H9 (cell line): ENCODE results near the gene ZNF451. TPM values are rescaled to one million over a fixed set of nuclear protein-coding genes. Genes with fewer than 3 reads are reported as not detected.

ENCODE experiments used
- DNase-seq: peaks from one replicate; pipeline ENCODE4 v3.0.0-alpha.2; 2017
- H2AFZ ChIP-seq: one replicate; pipeline ENCODE4 v1.6.1; 2013; ENCODE audit warnings: mild to moderate bottlenecking, low read length, control low read depth, moderate library complexity
- H2AK5ac ChIP-seq: 2 replicates; pipeline ENCODE4 v1.6.1; 2013; ENCODE audit warnings: low read length, control low read depth, mixed read lengths; ENCODE audit not compliant: insufficient read length
- H2BK120ac ChIP-seq: one replicate; pipeline ENCODE4 v1.6.1; 2013; ENCODE audit warnings: low read depth, mild to moderate bottlenecking, low read length, control low read depth, inconsistent platforms; ENCODE audit not compliant: poor library complexity, severe bottlenecking
- H2BK12ac ChIP-seq: 2 replicates; pipeline ENCODE4 v1.6.1; 2013; ENCODE audit warnings: low read length, control low read depth, mixed read lengths, low read depth; ENCODE audit not compliant: insufficient read length
- H2BK15ac ChIP-seq: 2 replicates; pipeline ENCODE4 v1.6.1; 2013; ENCODE audit warnings: low read depth, low read length, control low read depth
- H2BK20ac ChIP-seq: one replicate; pipeline ENCODE4 v1.6.1; 2013; ENCODE audit warnings: low read depth, mild to moderate bottlenecking, low read length, control low read depth, inconsistent platforms; ENCODE audit not compliant: poor library complexity, severe bottlenecking
- H2BK5ac ChIP-seq: 2 replicates; pipeline ENCODE4 v1.6.1; 2013; ENCODE audit warnings: low read length, control low read depth, mixed read lengths; ENCODE audit not compliant: insufficient read length
- H3K14ac ChIP-seq: 2 replicates; pipeline ENCODE4 v1.6.1; 2013; ENCODE audit warnings: low read length, control low read depth; ENCODE audit not compliant: insufficient read depth
- H3K18ac ChIP-seq: 2 replicates; pipeline ENCODE4 v1.6.1; 2013; ENCODE audit warnings: low read depth, mild to moderate bottlenecking, mixed read lengths, low read length, control low read depth; ENCODE audit not compliant: insufficient read length
- H3K23ac ChIP-seq: 2 replicates; pipeline ENCODE4 v1.6.1; 2013; ENCODE audit warnings: low read length, control low read depth, mixed read lengths, low read depth; ENCODE audit not compliant: insufficient read length
- H3K23me2 ChIP-seq: 2 replicates; pipeline ENCODE4 v1.6.1; 2013; ENCODE audit warnings: low read depth, mild to moderate bottlenecking, mixed read lengths, low read length, control low read depth; ENCODE audit not compliant: insufficient read length, poor library complexity, severe bottlenecking
- H3K27ac ChIP-seq: 2 replicates; pipeline ENCODE4 v1.5.1; 2013; ENCODE audit warnings: low read length, control low read depth, mixed read lengths, low read depth; ENCODE audit not compliant: insufficient read length
- H3K27me3 ChIP-seq: 2 replicates; pipeline ENCODE4 v1.6.1; 2013; ENCODE audit warnings: low read length, control low read depth, inconsistent platforms; ENCODE audit not compliant: insufficient read depth
- H3K4ac ChIP-seq: 2 replicates; pipeline ENCODE4 v1.6.1; 2013; ENCODE audit warnings: low read depth, mild to moderate bottlenecking, control low read depth, inconsistent platforms, low read length, moderate library complexity
- H3K4me1 ChIP-seq: 2 replicates; pipeline ENCODE4 v1.6.1; 2013; ENCODE audit warnings: low read length, control low read depth, inconsistent platforms; ENCODE audit not compliant: insufficient read depth
- H3K4me2 ChIP-seq: 2 replicates; pipeline ENCODE4 v1.6.1; 2013; ENCODE audit warnings: low read length, control low read depth, mixed read lengths; ENCODE audit not compliant: insufficient read length, insufficient read depth
- H3K56ac ChIP-seq: 2 replicates; pipeline ENCODE4 v1.6.1; 2013; ENCODE audit warnings: low read depth, mild to moderate bottlenecking, mixed read lengths, low read length, control low read depth; ENCODE audit not compliant: insufficient read length
- H3K79me1 ChIP-seq: 2 replicates; pipeline ENCODE4 v1.6.1; 2013; ENCODE audit warnings: low read depth, mild to moderate bottlenecking, moderate library complexity, low read length, control low read depth, inconsistent platforms; ENCODE audit not compliant: insufficient read depth, poor library complexity, severe bottlenecking
- H3K79me2 ChIP-seq: 2 replicates; pipeline ENCODE4 v1.6.1; 2013; ENCODE audit warnings: low read length, control low read depth, inconsistent platforms; ENCODE audit not compliant: insufficient read depth
- H3K9ac ChIP-seq: 2 replicates; pipeline ENCODE4 v1.6.1; 2013; ENCODE audit warnings: low read length, control low read depth, mixed read lengths; ENCODE audit not compliant: insufficient read length; ENCODE audit errors: extremely low read depth
- H3K9me3 ChIP-seq: one replicate; pipeline ENCODE4 v1.6.1; 2013; ENCODE audit warnings: low read depth, low read length, inconsistent platforms; ENCODE audit not compliant: control insufficient read depth
- H3T11ph ChIP-seq: one replicate; pipeline ENCODE4 v1.6.1; 2013; ENCODE audit warnings: mild to moderate bottlenecking, low read length, control low read depth, inconsistent platforms
- H4K20me1 ChIP-seq: one replicate; pipeline ENCODE4 v1.6.1; 2013; ENCODE audit not compliant: control insufficient read depth, insufficient read length, insufficient read depth
- H4K5ac ChIP-seq: 2 replicates; pipeline ENCODE4 v1.6.1; 2013; ENCODE audit warnings: low read depth, mild to moderate bottlenecking, mixed read lengths, low read length, control low read depth; ENCODE audit not compliant: insufficient read length
- H4K8ac ChIP-seq: replicated peaks from 2 replicates; pipeline ENCODE4 v1.6.1; 2013; ENCODE audit warnings: low read length, control low read depth, mixed read lengths, low read depth; ENCODE audit not compliant: insufficient read length
- H4K91ac ChIP-seq: 2 replicates; pipeline ENCODE4 v1.6.1; 2013; ENCODE audit warnings: low read depth, mild to moderate bottlenecking, moderate library complexity, mixed read lengths, low read length, control low read depth; ENCODE audit not compliant: insufficient read length
- H3K27ac Mint-ChIP-seq, 3 experiments: 2 replicates in 2 of 3; 3 replicates in 1 of 3; pipeline ENCODE4 v1.8.0; 2020 to 2021; ENCODE audit warnings: mixed read lengths in 3 of 3, mild to moderate bottlenecking in 1 of 3, moderate library complexity in 1 of 3
- H3K27me3 Mint-ChIP-seq: 2 replicates; pipeline ENCODE4 v1.8.0; 2021; ENCODE audit warnings: low read depth, mild to moderate bottlenecking, moderate library complexity, mixed read lengths
- H3K36me3 Mint-ChIP-seq, 3 experiments: 2 replicates in 2 of 3; 3 replicates in 1 of 3; pipeline ENCODE4 v1.8.0; 2020 to 2021; ENCODE audit warnings: low read depth in 3 of 3, mixed read lengths in 3 of 3; ENCODE audit not compliant: insufficient read depth in 1 of 3
- H3K4me1 Mint-ChIP-seq, 2 experiments: 2 replicates each; pipeline ENCODE4 v1.8.0; 2020; ENCODE audit warnings: mixed read lengths in 2 of 2
- H3K4me3 Mint-ChIP-seq, 2 experiments: 2 replicates in 1 of 2; 3 replicates in 1 of 2; pipeline ENCODE4 v1.8.0; 2020 to 2021; ENCODE audit warnings: mild to moderate bottlenecking in 2 of 2, mixed read lengths in 2 of 2, moderate library complexity in 1 of 2
- H3K9me3 Mint-ChIP-seq, 2 experiments: 2 replicates in 1 of 2; 3 replicates in 1 of 2; pipeline ENCODE4 v1.8.0; 2020; ENCODE audit warnings: mild to moderate bottlenecking in 2 of 2, mixed read lengths in 2 of 2, moderate library complexity in 1 of 2
- CTCF ChIP-seq: fragments of 200-600 bp; sonication (generic); conservative IDR thresholded peaks from 3 replicates; pipeline ENCODE4 v1.8.0; 2021; ENCODE audit warnings: antibody characterized with exemption, mild to moderate bottlenecking
- WGBS: extraction: QIAGEN DNeasy Blood & Tissue Kit; methylation state at CpG from one replicate; pipeline ENCODE4 v1.1.7; 2013; ENCODE audit warnings: missing lambda C conversion rate, low lambda C conversion rate, mixed read lengths; ENCODE audit not compliant: insufficient read length; ENCODE audit errors: extremely low coverage; 5-methylcytosine and 5-hydroxymethylcytosine counted together
- total RNA-seq: library from RNA; stranded (reverse); gene quantifications from 2 replicates; pipeline ENCODE4 v1.2.1, GENCODE V29; 2021

Gene ZNF451
- total RNA-seq, 1 experiment from 2014 or later: 71.2 TPM

DNA sequence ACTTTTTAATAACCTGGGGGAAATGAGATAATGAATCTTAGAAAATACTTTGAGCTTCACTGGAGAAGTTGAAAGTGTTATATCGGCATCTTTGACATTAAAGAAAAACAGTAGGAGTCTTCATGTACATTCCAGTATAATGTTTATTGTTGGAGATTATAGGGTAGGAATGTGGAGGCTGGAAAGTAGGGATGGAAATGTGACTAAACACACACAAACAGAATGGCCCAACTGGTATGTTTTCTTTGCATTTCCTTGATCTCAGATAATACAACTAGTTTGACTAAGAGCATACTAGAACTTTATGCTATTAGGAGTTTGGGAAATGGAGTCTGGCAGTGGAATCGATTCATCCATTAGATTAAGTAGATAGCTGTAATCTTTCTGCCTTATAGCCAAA lies 72.0 kb downstream of the ZNF451 start:
- H3K36me3 Mint-ChIP-seq: peaks cover 27 to 36% (median 36%) of the 10 kb centered on the region in 3 experiments
- H4K5ac ChIP-seq: no peak overlapping the region
- peaks cover 5 to 15% of the 10 kb centered on the region in 2 experiments; a peak in 4 of 5 replicates for H3K9me3 Mint-ChIP-seq
- no peaks in the 10 kb centered on the region for H3K23me2 ChIP-seq
- no peaks in the 10 kb centered on the region for H3K27me3 ChIP-seq
- no peak overlapping the region for H3K4ac ChIP-seq
- H2BK12ac ChIP-seq: no peak overlapping the region
- no peaks in the 10 kb centered on the region for H3K4me1 ChIP-seq
- no peak overlapping the region for H2AFZ ChIP-seq
- no peak overlapping the region for H3K14ac ChIP-seq
- no peak for DNase-seq
- no peaks in the 10 kb centered on the region for H3K79me1 ChIP-seq
- no peak for TF ChIP-seq CTCF
- no peak overlapping the region for H2BK120ac ChIP-seq
- H3K27me3 Mint-ChIP-seq: no peaks in the 10 kb centered on the region
- H3K4me3 Mint-ChIP-seq: no peak overlapping the region
- H3K23ac ChIP-seq: no peak overlapping the region
- no peak overlapping the region for H3K27ac ChIP-seq
- WGBS: no CpG with 5 or more reads among the region's 2 CpGs
- no peak overlapping the region for H3T11ph ChIP-seq
- no peak overlapping the region for H2BK15ac ChIP-seq
- H3K9me3 ChIP-seq: no peaks in the 10 kb centered on the region
- H3K4me1 Mint-ChIP-seq: no peaks in the 10 kb centered on the region
- H2BK20ac ChIP-seq: no peak overlapping the region
- no peak overlapping the region for H3K4me2 ChIP-seq
- H4K8ac ChIP-seq: no peak overlapping the region
- H3K18ac ChIP-seq: no peak overlapping the region
- H3K9ac ChIP-seq: no peak overlapping the region
- H3K56ac ChIP-seq: no peak overlapping the region
- no peaks in the 10 kb centered on the region for H4K20me1 ChIP-seq
- H2BK5ac ChIP-seq: no peak overlapping the region
- no peaks in the 10 kb centered on the region for H3K79me2 ChIP-seq
- no peak overlapping the region for H2AK5ac ChIP-seq
- H3K27ac Mint-ChIP-seq: no peak overlapping the region
- no peak overlapping the region for H4K91ac ChIP-seq
